IPS-18a (cell line): ENCODE results near the gene NRN1L.

Experiments
- H3K27ac ChIP-seq: one replicate; pipeline ENCODE4 v1.5.1; 2013; ENCODE audit warnings: low read length
- H3K27me3 ChIP-seq: one replicate; pipeline ENCODE4 v1.6.1; 2013; ENCODE audit warnings: mild to moderate bottlenecking, low read length; ENCODE audit not compliant: control insufficient read depth, insufficient read depth
- H3K36me3 ChIP-seq: one replicate; pipeline ENCODE4 v1.6.1; 2013; ENCODE audit warnings: low read depth, low read length; ENCODE audit not compliant: control insufficient read depth
- H3K4me1 ChIP-seq: one replicate; pipeline ENCODE4 v1.6.1; 2013; ENCODE audit warnings: low read depth, low read length; ENCODE audit not compliant: control insufficient read depth
- H3K4me3 ChIP-seq: one replicate; pipeline ENCODE4 v1.5.1; 2013; ENCODE audit warnings: low read length
- H3K9ac ChIP-seq: one replicate; pipeline ENCODE4 v1.6.1; 2013; ENCODE audit warnings: mild to moderate bottlenecking, low read length, moderate library complexity
- H3K9me3 ChIP-seq: one replicate; pipeline ENCODE4 v1.6.1; 2013; ENCODE audit warnings: low read depth, low read length; ENCODE audit not compliant: control insufficient read depth

Gene NRN1L

GRCh38 chr16:67874372-67874771 lies 10.3 kb upstream of the NRN1L start:
- H3K36me3 ChIP-seq, result peaks cover 39% of the 10 kb centered on the region
- H3K9me3 ChIP-seq, result no peaks in the 10 kb centered on the region
- no peaks in the 10 kb centered on the region for H3K27me3 ChIP-seq
- H3K4me3 ChIP-seq, result peak overlapping the region; percentile 74
- H3K27ac ChIP-seq, result no peak overlapping the region
- H3K9ac ChIP-seq, result no peak overlapping the region
- H3K4me1 ChIP-seq, result peaks cover 4% of the 10 kb centered on the region

GRCh38 chr16:67877064-67877463 lies 7.6 kb upstream of the NRN1L start:
- H3K4me3 ChIP-seq, result no peak overlapping the region
- no peak overlapping the region for H3K9ac ChIP-seq
- peaks cover 4% of the 10 kb centered on the region for H3K4me1 ChIP-seq
- peaks cover 49% of the 10 kb centered on the region for H3K36me3 ChIP-seq
- H3K27me3 ChIP-seq, result no peaks in the 10 kb centered on the region
- H3K27ac ChIP-seq, result no peak overlapping the region
- H3K9me3 ChIP-seq, result no peaks in the 10 kb centered on the region

DNA sequence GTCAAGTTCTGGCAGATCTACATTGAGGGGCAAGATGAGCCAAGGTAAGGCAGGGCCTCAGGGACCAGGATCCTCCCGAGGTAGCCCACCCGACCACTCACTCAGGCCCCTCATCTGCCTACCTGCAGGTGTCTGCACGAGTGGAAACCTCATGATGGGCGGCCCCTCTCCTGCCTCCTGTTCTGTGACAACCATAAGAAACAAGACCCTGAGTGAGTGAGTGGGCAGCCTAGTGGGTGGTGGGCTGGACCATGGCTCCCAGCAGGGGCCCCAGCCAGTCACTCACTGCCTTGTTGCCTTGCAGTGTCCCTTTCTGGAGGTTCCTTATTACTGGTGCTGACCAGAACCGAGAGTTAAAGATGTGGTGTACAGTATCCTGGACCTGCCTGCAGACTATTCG lies 6.5 kb upstream of the NRN1L start:
- Histone ChIP-seq H3K27ac (no peak overlapping the region), H3K4me3 (no peak overlapping the region), H3K4me1 (peaks cover 4% of the 10 kb centered on the region), H3K27me3 (no peaks in the 10 kb centered on the region), H3K9ac (no peak overlapping the region), H3K36me3 (peaks cover 61% of the 10 kb centered on the region), H3K9me3 (no peaks in the 10 kb centered on the region)

DNA sequence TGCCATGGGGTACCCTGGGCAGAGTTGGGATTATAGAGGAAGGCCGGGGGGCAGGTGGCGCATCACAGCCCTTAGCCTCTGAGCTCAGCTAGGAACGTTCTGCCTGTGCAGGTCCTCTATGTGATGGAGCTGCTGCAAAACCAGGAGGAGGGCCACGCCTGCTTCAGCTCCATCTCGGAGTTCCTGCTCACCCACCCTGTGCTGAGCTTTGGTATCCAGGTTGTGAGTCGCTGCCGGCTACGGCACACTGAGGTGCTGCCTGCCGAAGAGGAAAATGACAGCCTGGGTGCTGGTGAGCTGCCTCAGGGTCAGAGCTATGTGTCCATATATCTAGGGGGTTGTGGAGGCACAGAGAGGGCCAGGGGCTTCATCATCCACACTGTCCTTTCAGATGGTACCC lies 5.8 kb upstream of the NRN1L start:
- H3K36me3 ChIP-seq, result peaks cover 62% of the 10 kb centered on the region

DNA sequence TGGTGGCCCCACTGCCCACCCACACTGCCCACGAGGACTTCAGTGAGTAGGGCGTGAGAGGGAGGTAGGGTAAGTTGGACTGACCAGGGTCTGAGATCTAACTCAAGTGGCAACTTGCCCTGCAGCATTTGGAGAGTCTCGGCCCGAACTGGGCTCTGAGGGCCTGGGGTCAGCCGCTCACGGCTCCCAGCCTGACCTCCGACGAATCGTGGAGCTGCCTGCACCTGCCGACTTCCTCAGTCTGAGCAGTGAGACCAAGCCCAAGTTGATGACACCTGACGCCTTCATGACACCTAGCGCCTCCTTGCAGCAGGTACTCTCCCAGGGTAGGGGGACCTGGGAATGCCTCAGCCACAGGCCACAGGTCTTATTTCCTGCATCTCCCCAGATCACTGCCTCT lies 5.2 kb upstream of the NRN1L start:
- peaks cover 62% of the 10 kb centered on the region for H3K36me3 ChIP-seq
- H3K27me3 ChIP-seq, result no peaks in the 10 kb centered on the region
- H3K9ac ChIP-seq, result no peak overlapping the region
- H3K27ac ChIP-seq, result no peak overlapping the region
- peaks cover 2% of the 10 kb centered on the region for H3K4me1 ChIP-seq
- H3K4me3 ChIP-seq, result no peak overlapping the region
- no peaks in the 10 kb centered on the region for H3K9me3 ChIP-seq

More for the DNA sequence above, 5.8 kb upstream of the NRN1L start:
- Histone ChIP-seq H3K9ac (no peak overlapping the region), H3K4me1 (peaks cover 1% of the 10 kb centered on the region), H3K9me3 (no peaks in the 10 kb centered on the region), H3K4me3 (no peak overlapping the region), H3K27me3 (no peaks in the 10 kb centered on the region), H3K27ac (no peak overlapping the region)

- no peak overlapping the region for H3K9ac ChIP-seq
- H3K4me1 ChIP-seq, result peaks cover 5% of the 10 kb centered on the region
- no peaks in the 10 kb centered on the region for H3K27me3 ChIP-seq
- H3K27ac ChIP-seq, result no peak overlapping the region
- H3K9me3 ChIP-seq, result no peaks in the 10 kb centered on the region
- H3K36me3 ChIP-seq, result peaks cover 62% of the 10 kb centered on the region
- H3K4me3 ChIP-seq, result no peak overlapping the region
Observed at GRCh38 chr16:67879936-67880335, 4.7 kb upstream of the NRN1L start.

- Histone ChIP-seq H3K4me3 (no peak overlapping the region), H3K27me3 (no peaks in the 10 kb centered on the region), H3K4me1 (peaks cover 7% of the 10 kb centered on the region), H3K27ac (no peak overlapping the region), H3K9ac (no peak overlapping the region), H3K9me3 (no peaks in the 10 kb centered on the region), H3K36me3 (peaks cover 62% of the 10 kb centered on the region)
Observed at GRCh38 chr16:67880584-67880983, 4.1 kb upstream of the NRN1L start.

- H3K36me3 ChIP-seq, result peaks cover 62% of the 10 kb centered on the region
- H3K9ac ChIP-seq, result no peak overlapping the region
- H3K4me3 ChIP-seq, result no peak overlapping the region
- no peak overlapping the region for H3K27ac ChIP-seq
- H3K4me1 ChIP-seq, result peaks cover 7% of the 10 kb centered on the region
- H3K9me3 ChIP-seq, result no peaks in the 10 kb centered on the region
- no peaks in the 10 kb centered on the region for H3K27me3 ChIP-seq
Observed at GRCh38 chr16:67881621-67882161, 3.0 kb upstream of the NRN1L start.

DNA sequence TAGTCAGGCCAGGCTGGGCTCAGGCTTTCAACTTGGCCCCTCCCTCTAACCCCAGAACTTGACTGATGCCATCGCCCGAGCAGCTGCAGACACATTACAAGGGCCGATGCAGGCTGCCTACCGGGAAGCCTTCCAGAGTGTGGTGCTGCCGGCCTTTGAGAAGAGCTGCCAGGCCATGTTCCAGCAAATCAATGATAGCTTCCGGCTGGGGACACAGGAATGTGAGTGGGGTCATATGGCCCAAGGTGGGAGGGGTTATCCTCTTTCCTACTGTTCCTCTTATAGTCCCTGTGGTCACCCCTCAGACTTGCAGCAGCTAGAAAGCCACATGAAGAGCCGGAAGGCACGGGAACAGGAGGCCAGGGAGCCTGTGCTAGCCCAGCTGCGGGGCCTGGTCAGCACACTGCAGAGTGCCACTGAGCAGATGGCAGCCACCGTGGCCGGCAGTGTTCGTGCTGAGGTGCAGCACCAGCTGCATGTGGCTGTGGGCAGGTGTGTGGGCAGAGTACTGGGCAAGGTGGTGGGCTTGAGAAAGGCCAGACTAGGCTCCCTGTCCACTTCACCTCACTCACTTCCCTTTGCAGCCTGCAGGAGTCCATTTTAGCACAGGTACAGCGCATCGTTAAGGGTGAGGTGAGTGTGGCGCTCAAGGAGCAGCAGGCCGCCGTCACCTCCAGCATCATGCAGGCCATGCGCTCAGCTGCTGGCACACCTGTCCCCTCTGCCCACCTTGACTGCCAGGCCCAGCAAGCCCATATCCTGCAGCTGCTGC lies 2.1 kb upstream of the NRN1L start:
- no peaks in the 10 kb centered on the region for H3K9me3 ChIP-seq
- H3K9ac ChIP-seq, result no peak overlapping the region
- no peak overlapping the region for H3K27ac ChIP-seq
- no peaks in the 10 kb centered on the region for H3K27me3 ChIP-seq
- H3K4me3 ChIP-seq, result no peak overlapping the region
- peaks cover 55% of the 10 kb centered on the region for H3K36me3 ChIP-seq
- peaks cover 7% of the 10 kb centered on the region for H3K4me1 ChIP-seq

DNA sequence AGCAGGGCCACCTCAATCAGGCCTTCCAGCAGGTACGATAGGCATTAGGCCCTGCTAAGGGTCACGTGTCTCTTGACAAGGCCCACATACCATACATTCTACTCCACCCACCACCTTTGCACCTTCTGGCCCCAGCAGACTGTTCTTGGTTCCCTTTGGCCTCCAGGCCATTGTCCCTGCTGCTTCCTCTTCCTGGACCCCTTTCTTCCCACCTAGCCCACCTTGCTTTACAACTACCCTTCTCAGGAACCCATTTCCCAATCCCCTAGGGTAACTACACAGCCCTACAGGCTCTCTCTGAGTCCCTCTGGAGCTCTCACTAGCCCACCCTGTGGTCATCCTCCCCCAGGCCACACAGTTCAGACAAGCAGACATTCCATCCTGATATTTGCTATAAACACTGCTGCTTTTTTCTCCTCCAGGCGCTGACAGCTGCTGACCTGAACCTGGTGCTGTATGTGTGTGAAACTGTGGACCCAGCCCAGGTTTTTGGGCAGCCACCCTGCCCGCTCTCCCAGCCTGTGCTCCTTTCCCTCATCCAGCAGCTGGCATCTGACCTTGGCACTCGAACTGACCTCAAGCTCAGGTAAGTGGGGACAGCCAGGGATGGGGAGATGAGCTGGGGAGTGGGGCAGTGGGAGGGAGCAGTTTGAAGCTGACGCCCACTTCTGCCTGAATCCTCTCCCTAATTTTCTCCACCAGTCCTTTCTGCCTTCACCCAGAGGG lies 1.4 kb upstream of the NRN1L start:
- no peak overlapping the region for H3K9ac ChIP-seq
- H3K9me3 ChIP-seq, result no peaks in the 10 kb centered on the region
- no peak overlapping the region for H3K4me3 ChIP-seq
- H3K4me1 ChIP-seq, result peaks cover 7% of the 10 kb centered on the region
- H3K36me3 ChIP-seq, result peaks cover 48% of the 10 kb centered on the region
- no peak overlapping the region for H3K27ac ChIP-seq
- H3K27me3 ChIP-seq, result no peaks in the 10 kb centered on the region

- Histone ChIP-seq H3K27ac (no peak overlapping the region), H3K27me3 (no peaks in the 10 kb centered on the region), H3K9ac (no peak overlapping the region), H3K36me3 (peaks cover 42% of the 10 kb centered on the region), H3K4me1 (peaks cover 7% of the 10 kb centered on the region), H3K4me3 (no peak overlapping the region), H3K9me3 (no peaks in the 10 kb centered on the region)
Observed at GRCh38 chr16:67883872-67884261, 818 bp upstream of the NRN1L start.
